ENCODE measurements around the gene NSUN5. TPM values are rescaled to one million over a fixed set of nuclear protein-coding genes. Genes with fewer than 3 reads are reported as not detected.

The NSUN5 gene
- polyA plus RNA-seq, 1 donor from 2014 or later = 70.0 TPM

DNA sequence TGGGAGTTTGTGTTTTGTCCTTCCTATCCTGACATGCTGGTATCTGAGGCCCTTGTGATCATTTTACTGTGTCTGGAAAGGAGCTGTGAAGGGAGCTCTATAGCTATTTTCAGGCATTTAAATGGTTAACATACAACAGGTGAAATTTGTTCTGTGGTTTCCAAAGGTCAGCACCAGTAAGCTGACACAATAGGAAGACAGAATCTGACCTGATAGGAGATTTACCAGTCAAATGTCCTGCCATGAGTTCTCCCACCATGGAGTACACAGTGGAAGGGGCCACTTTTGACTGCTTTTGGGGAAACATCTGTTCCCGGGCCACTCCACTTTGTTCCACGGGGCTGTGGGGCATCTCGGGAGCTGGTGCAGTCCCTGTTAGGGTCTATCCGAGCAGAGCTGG is 36.9 kb upstream of the NSUN5 start:
- no peak for TF ChIP-seq SMC3 (conservative IDR thresholded peaks at IDR 0.05; ENCODE audit: poor library complexity)
- TF ChIP-seq, protein P1, sequence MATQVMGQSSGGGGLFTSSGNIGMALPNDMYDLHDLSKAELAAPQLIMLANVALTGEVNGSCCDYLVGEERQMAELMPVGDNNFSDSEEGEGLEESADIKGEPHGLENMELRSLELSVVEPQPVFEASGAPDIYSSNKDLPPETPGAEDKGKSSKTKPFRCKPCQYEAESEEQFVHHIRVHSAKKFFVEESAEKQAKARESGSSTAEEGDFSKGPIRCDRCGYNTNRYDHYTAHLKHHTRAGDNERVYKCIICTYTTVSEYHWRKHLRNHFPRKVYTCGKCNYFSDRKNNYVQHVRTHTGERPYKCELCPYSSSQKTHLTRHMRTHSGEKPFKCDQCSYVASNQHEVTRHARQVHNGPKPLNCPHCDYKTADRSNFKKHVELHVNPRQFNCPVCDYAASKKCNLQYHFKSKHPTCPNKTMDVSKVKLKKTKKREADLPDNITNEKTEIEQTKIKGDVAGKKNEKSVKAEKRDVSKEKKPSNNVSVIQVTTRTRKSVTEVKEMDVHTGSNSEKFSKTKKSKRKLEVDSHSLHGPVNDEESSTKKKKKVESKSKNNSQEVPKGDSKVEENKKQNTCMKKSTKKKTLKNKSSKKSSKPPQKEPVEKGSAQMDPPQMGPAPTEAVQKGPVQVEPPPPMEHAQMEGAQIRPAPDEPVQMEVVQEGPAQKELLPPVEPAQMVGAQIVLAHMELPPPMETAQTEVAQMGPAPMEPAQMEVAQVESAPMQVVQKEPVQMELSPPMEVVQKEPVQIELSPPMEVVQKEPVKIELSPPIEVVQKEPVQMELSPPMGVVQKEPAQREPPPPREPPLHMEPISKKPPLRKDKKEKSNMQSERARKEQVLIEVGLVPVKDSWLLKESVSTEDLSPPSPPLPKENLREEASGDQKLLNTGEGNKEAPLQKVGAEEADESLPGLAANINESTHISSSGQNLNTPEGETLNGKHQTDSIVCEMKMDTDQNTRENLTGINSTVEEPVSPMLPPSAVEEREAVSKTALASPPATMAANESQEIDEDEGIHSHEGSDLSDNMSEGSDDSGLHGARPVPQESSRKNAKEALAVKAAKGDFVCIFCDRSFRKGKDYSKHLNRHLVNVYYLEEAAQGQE (IDR thresholded peaks at IDR 0.05; ENCODE audit: borderline replicate concordance) = no peak
- no peak for TF ChIP-seq CTCF (IDR thresholded peaks at IDR 0.05; ENCODE audit: poor library complexity, severe bottlenecking)
- TF ChIP-seq MXI1 (conservative IDR thresholded peaks at IDR 0.05; ENCODE audit: poor library complexity, severe bottlenecking) = no peak
- no peak for TF ChIP-seq EP300 (conservative IDR thresholded peaks at IDR 0.05; ENCODE audit: poor library complexity, severe bottlenecking)
- no peak for TF ChIP-seq EZH2 (IDR thresholded peaks at IDR 0.05; ENCODE audit: borderline replicate concordance, insufficient read depth, low read length, poor library complexity, severe bottlenecking)
- Histone ChIP-seq H3K79me2 (replicated peaks; ENCODE audit: insufficient read depth, low read length) (no peaks in the 10 kb centered on the region), H3K9ac (ENCODE audit: low read length) (no peak overlapping the region), H3K27me3 (ENCODE audit: insufficient read depth, low read depth, low read length) (no peaks in the 10 kb centered on the region), H3K36me3 (ENCODE audit: insufficient read depth, low read length) (no peaks in the 10 kb centered on the region), H3K9me2 (ENCODE audit: insufficient read depth, low read length) (no peaks in the 10 kb centered on the region), H3K9me3 (ENCODE audit: low read length) (no peaks in the 10 kb centered on the region), H4K20me1 (ENCODE audit: insufficient read depth) (no peaks in the 10 kb centered on the region), H3K27ac (ENCODE audit: low read length) (no peak overlapping the region), H3K4me3 (ENCODE audit: low read length) (no peak overlapping the region), H2AFZ (ENCODE audit: low read depth, low read length) (no peak overlapping the region), H3F3A (ENCODE audit: insufficient read depth, low read length, poor library complexity, severe bottlenecking) (no peaks in the 10 kb centered on the region), H3K4me2 (ENCODE audit: low read length) (no peak overlapping the region)

GRCh38 chr7:73343671-73344380 is 35.2 kb upstream of the NSUN5 start:
- Histone ChIP-seq H3K9me2 (ENCODE audit: insufficient read depth, low read length) (no peaks in the 10 kb centered on the region), H2AFZ (ENCODE audit: low read depth, low read length) (no peak overlapping the region), H4K20me1 (ENCODE audit: insufficient read depth) (no peaks in the 10 kb centered on the region), H3K9ac (ENCODE audit: low read length) (no peak overlapping the region), H3K27ac (ENCODE audit: low read length) (no peak overlapping the region), H3K4me3 (ENCODE audit: low read length) (no peak overlapping the region), H3F3A (ENCODE audit: insufficient read depth, low read length, poor library complexity, severe bottlenecking) (no peaks in the 10 kb centered on the region), H3K79me2 (replicated peaks; ENCODE audit: insufficient read depth, low read length) (no peaks in the 10 kb centered on the region), H3K27me3 (ENCODE audit: insufficient read depth, low read depth, low read length) (no peaks in the 10 kb centered on the region), H3K4me2 (ENCODE audit: low read length) (no peak overlapping the region), H3K36me3 (ENCODE audit: insufficient read depth, low read length) (no peaks in the 10 kb centered on the region), H3K9me3 (ENCODE audit: low read length) (no peaks in the 10 kb centered on the region)
- no peak for TF ChIP-seq POLR2AphosphoS5 (IDR thresholded peaks at IDR 0.05)
- TF ChIP-seq, protein P1 (IDR thresholded peaks at IDR 0.05; ENCODE audit: borderline replicate concordance) = no peak
- TF ChIP-seq RAD21 (conservative IDR thresholded peaks at IDR 0.05) = no peak
- no peak for TF ChIP-seq EZH2 (IDR thresholded peaks at IDR 0.05; ENCODE audit: borderline replicate concordance, insufficient read depth, low read length, poor library complexity, severe bottlenecking)
- no peak for TF ChIP-seq SMC3 (conservative IDR thresholded peaks at IDR 0.05; ENCODE audit: poor library complexity)
- TF ChIP-seq EP300 (conservative IDR thresholded peaks at IDR 0.05; ENCODE audit: poor library complexity, severe bottlenecking) = no peak
- TF ChIP-seq TAF1 (IDR thresholded peaks at IDR 0.05; ENCODE audit: low read depth) = no peak
- no peak for TF ChIP-seq MXI1 (conservative IDR thresholded peaks at IDR 0.05; ENCODE audit: poor library complexity, severe bottlenecking)
- TF ChIP-seq CTCF (IDR thresholded peaks at IDR 0.05; ENCODE audit: poor library complexity, severe bottlenecking) = no peak
